HUES64 (cell line): ENCODE results near the gene MOK.
"Not testable (repeated sequence)": the region's sequence is repeated elsewhere in the genome, so short reads cannot be mapped to it uniquely, and the experiment has no call there.

Experiments
- H3K27ac ChIP-seq: 2 replicates; pipeline ENCODE4 v1.7.0; 2013; ENCODE audit warnings: low read depth, low read length, inconsistent platforms
- H3K27me3 ChIP-seq: 2 replicates; pipeline ENCODE4 v1.6.1; 2013; ENCODE audit warnings: mild to moderate bottlenecking, low read length; ENCODE audit not compliant: insufficient read depth
- H3K36me3 ChIP-seq: 2 replicates; pipeline ENCODE4 v1.6.1; 2013; ENCODE audit warnings: mild to moderate bottlenecking, low read length; ENCODE audit not compliant: insufficient read depth
- H3K4me1 ChIP-seq: 2 replicates; pipeline ENCODE4 v1.6.1; 2013; ENCODE audit warnings: mild to moderate bottlenecking, low read length, moderate library complexity; ENCODE audit not compliant: insufficient read depth
- H3K4me3 ChIP-seq: 2 replicates; pipeline ENCODE4 v1.5.1; 2013; ENCODE audit warnings: mild to moderate bottlenecking, low read length, moderate library complexity
- H3K9ac ChIP-seq: 2 replicates; pipeline ENCODE4 v1.6.1; 2013; ENCODE audit warnings: mild to moderate bottlenecking, low read depth, low read length
- H3K9me3 ChIP-seq: 2 replicates; pipeline ENCODE4 v1.6.1; 2013; ENCODE audit warnings: low read depth, low read length; ENCODE audit not compliant: insufficient read depth
- WGBS: fragments of 150-250, 120-280 bp; methylation state at CpG from one replicate; pipeline ENCODE4 v1.1.7; 2013; ENCODE audit warnings: missing lambda C conversion rate; 5-methylcytosine and 5-hydroxymethylcytosine counted together

Gene MOK

DNA sequence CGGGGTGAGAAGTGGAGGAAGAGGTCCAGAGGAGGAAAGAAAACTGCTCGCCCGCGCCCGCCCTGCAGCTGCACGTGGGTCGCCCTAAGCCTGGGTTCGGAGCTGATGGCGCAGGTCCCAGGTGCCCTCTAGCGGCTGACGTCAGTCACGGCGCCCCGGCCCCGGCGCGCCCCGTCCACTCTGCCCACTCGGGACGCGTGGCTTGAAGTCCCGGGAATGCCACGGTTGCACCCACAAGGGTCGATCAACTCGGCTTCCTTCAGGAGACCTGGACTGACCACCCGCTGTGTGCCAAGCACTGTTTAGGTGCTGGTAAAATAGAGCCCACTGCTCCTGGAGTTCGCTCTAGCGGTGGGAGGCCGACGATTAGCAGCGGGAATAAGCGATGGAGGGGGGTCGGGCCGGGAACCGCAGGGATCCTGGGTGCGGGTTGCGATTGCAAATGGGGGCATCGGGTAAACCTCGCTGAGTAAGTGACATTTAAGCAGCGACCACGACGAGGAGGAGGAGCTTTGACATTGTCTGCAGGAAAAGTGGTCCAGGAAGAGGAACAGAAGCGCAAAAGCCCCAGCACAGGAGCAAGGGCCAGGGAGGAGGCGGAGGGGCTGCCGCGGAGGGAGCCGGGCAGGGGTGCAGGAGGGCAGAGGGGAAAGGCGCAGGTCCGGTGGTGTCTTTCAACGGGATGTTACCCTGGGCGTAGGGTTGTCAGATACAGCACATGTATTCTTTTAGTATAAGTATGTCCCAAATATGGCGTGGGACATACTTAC is 9.5 kb upstream of the MOK start:
- Histone ChIP-seq H3K27ac (no peak overlapping the region), H3K36me3 (no peaks in the 10 kb centered on the region), H3K4me1 (peaks cover 6% of the 10 kb centered on the region; the same call in 1 of the 2 replicates), H3K27me3 (peaks cover 13% of the 10 kb centered on the region), H3K9ac (peak overlapping the region; percentile 11; the same call in 1 of the 2 replicates), H3K4me3 (peak overlapping the region; percentile 64), H3K9me3 (no peaks in the 10 kb centered on the region)
- 8% methylated on average over 52 of the region's 52 CpGs for WGBS

DNA sequence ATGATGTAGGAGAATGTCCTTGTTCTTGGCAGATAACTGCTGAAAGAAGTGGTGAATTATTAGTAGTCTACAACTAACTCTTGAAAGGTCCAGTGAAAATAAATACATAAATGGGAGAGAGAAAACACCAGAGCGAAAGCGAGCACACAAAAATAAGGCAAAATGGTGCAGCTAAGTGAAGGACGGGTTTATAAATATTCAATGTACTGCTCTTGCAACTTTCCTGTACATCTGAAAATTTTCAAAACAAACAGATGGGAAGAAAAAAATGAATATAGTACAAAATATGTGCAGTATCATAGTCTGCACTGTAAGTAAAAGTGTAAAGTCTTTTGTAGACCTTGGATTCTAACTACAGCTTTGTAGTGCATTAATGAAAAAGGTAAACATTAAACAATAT is 1.3 kb downstream of the MOK start:
- WGBS = 94% methylated on average over 2 of the region's 3 CpGs
- no peak overlapping the region for H3K4me3 ChIP-seq

DNA sequence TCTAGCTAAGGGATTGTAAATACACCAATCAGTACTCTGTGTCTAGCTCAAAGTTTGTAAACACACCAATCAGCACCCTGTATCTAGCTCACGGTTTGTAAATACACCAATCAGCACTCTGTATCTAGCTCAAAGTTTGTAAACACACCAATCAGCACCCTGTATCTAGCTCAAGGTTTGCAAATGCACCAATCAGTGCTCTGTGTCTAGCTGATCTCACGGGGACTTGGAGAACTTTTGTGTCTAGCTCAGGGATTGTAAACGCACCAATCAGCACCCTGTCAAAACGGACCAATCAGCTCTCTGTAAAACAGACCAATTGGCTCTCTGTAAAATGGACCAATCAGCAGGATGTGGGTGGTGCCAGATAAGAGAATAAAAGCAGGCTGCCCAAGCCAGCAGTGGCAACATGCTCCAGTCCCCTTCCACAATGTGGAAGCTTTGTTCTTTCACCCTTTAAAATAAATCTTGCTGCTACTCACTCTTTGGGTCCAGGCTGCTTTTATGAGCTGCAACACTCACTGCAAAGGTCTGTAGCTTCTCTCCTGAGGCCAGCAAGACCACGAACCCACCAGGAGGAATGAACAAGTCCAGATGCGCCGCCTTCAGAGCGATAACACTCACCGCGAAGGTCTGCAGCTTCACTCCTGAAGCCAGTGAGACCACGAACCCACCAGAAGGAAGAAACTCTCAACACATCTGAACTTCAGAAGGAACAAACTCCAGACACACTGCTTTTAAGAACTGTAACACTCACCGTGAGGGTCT is 6.5 kb downstream of the MOK start:
- 94% methylated on average over 12 of the region's 12 CpGs for WGBS

More for the DNA sequence above, 1.3 kb downstream of the MOK start:
- Histone ChIP-seq H3K9ac (no peak overlapping the region), H3K27me3 (no peaks in the 10 kb centered on the region), H3K4me1 (peaks cover 4% of the 10 kb centered on the region; the same call in 1 of the 2 replicates), H3K9me3 (no peaks in the 10 kb centered on the region), H3K36me3 (no peaks in the 10 kb centered on the region), H3K27ac (no peak overlapping the region)

DNA sequence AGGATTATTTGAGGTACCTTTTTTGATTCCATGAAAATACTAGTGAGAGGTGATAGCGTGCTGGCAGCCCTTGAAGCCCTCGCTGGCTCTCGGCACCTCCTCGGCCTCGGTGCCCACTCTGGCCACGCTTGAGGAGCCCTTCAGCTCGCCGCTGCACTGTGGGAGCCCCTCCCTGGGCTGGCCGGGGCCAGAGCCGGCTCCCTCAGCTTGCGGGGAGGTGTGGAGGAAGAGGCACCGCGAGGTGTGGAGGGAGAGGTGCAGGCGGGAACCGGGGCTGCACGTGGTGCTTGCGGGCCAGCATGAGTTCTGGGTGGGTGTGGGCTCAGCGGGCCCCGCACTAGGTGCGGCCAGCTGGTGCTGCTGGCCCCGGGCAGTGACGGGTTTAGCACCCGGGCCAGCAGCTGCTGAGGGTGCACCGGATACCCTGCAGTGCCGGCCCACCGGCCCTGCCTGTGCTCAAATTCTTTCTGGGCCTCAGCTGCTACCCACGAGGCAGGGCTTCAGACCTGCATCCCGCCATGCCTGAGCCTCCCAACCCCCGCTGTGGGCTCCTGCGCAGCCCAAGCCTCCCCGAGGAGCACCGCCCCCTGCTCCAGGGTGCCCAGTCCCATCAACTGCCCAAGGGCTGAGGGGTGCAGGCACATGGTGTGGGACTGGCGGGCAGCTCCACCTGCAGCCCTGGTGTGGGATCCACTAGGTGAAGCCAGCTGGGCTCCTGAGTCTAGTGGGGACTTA is 7.4 kb downstream of the MOK start:
- no peak overlapping the region for H3K9ac ChIP-seq
- no peak overlapping the region for H3K27ac ChIP-seq

More for the DNA sequence above, 6.5 kb downstream of the MOK start:
- H3K27me3 ChIP-seq, H3K27ac ChIP-seq, H3K9ac ChIP-seq, H3K4me3 ChIP-seq, H3K36me3 ChIP-seq, H3K4me1 ChIP-seq, H3K9me3 ChIP-seq: not testable (repeated sequence)

DNA sequence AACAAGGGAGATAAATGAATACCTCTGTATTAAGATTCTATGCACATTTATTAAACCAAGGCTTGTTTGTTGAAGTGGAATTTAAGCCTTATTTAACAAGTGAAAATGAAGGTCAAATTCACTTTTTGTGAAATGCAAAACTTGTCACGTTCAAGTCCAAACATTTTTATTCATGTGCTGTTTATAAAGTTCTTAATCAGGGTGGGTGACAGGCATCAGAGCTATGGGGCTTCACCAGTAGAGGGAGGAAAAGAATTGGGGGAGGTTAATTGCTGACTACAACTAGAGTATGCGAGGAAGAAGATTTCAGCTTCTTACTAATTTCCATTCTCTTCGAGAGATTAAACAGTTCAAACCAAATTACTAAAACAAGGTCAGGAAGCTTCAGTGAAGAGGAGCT is 9.7 kb downstream of the MOK start:
- H3K27me3 ChIP-seq = no peaks in the 10 kb centered on the region
- no peaks in the 10 kb centered on the region for H3K9me3 ChIP-seq
- 73% methylated on average over 1 of the region's 3 CpGs for WGBS
- no peak overlapping the region for H3K27ac ChIP-seq
- H3K4me3 ChIP-seq = no peak overlapping the region
- H3K36me3 ChIP-seq = no peaks in the 10 kb centered on the region
- H3K9ac ChIP-seq = no peak overlapping the region
- no peaks in the 10 kb centered on the region for H3K4me1 ChIP-seq

More for the DNA sequence above, 7.4 kb downstream of the MOK start:
- no peak overlapping the region for H3K4me3 ChIP-seq
- 94% methylated on average over 33 of the region's 33 CpGs for WGBS
- no peaks in the 10 kb centered on the region for H3K4me1 ChIP-seq
- no peaks in the 10 kb centered on the region for H3K36me3 ChIP-seq
- H3K27me3 ChIP-seq = no peaks in the 10 kb centered on the region
- no peaks in the 10 kb centered on the region for H3K9me3 ChIP-seq

DNA sequence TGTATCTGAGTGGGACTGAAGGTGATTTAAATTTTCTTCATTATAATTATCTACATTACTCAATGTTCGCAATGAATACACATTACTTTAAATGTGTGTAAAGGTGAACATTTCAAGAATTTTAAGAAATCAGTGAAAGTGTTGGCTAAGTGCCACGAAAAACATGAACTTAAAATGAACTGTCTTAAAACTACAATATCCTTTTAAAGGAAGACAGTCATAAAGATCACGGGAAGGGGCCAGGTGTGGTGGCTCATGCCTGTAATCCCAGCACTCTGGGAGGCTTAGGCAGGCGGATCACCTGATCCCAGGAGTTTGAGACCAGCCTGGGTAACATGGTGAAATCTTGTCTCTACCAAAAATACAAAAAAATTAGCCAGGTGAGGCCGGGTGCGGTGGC is 11.2 kb downstream of the MOK start:
- Histone ChIP-seq H3K4me1 (no peaks in the 10 kb centered on the region), H3K9me3 (no peaks in the 10 kb centered on the region), H3K27me3 (no peaks in the 10 kb centered on the region), H3K9ac (no peak overlapping the region), H3K27ac (no peak overlapping the region), H3K4me3 (no peak overlapping the region), H3K36me3 (no peaks in the 10 kb centered on the region)
- 97% methylated on average over 5 of the region's 6 CpGs for WGBS

DNA sequence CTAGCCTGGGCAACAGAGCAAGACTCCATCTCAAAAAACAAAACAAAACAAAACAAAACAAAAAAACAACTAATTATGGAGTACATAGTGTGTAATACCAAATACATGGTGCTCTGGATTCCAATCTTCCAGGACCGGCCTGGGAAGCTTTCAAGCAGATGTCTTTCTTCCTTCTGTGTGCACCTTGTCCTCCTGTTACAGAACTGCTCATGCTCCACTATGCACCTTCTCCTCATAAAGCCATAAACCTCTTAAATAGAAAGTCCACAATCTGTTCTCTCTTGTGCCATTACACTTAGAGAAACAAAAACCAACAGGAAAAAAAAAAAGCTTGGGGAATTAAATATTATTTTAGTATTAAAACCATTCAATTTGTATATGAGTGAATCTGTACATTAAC is 12.5 kb downstream of the MOK start:
- Histone ChIP-seq H3K9me3 (no peaks in the 10 kb centered on the region), H3K27me3 (no peaks in the 10 kb centered on the region), H3K4me3 (no peak overlapping the region), H3K4me1 (no peaks in the 10 kb centered on the region), H3K36me3 (no peaks in the 10 kb centered on the region), H3K27ac (no peak overlapping the region), H3K9ac (no peak overlapping the region)
- WGBS = 97% methylated on average over 1 of the region's 1 CpG

DNA sequence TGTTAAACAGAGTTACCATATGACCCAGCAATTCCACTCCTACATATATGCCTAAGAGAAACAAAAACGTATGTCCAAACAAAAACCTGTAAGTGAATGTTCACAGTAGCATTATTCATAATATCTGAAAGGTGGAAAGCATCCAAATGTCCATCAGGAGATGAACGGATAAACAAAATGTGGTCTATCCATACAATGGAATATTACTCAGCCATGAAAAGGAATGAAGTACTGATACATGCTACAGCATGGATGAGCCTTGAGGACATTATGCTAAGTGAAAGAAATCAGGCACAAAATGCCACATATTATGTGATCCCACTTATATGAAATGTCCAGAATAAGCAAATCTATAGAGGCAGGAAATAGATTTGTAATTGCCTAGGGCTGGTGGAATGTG is 16.8 kb downstream of the MOK start:
- H3K4me1 ChIP-seq = no peaks in the 10 kb centered on the region
- no peak overlapping the region for H3K27ac ChIP-seq
- WGBS = 86% methylated on average over 2 of the region's 2 CpGs
- H3K27me3 ChIP-seq = no peaks in the 10 kb centered on the region
- no peak overlapping the region for H3K9ac ChIP-seq
- no peaks in the 10 kb centered on the region for H3K36me3 ChIP-seq
- H3K4me3 ChIP-seq = no peak overlapping the region
- no peaks in the 10 kb centered on the region for H3K9me3 ChIP-seq

DNA sequence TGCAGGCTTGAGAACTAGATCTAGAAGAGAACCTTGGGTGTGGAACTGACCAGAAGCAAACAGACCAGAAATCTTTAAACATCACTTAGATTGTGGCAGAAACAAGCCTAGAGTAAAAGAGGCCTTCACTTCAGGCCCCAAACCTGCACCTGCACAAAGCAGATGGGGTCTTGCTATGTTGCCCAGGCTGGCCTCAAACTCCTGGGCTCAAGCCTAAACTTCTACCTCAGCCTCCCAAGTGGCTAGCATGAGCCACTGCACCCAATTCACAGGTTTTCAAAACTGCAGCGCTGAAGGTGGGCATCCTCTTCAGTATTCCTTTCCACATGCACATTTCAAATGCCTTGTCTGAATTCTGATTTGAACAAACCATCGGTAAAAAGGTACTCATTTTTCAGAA is 19.9 kb downstream of the MOK start:
- H3K9ac ChIP-seq = no peak overlapping the region
- H3K27ac ChIP-seq = no peak overlapping the region
- H3K4me3 ChIP-seq = no peak overlapping the region
- H3K4me1 ChIP-seq = no peaks in the 10 kb centered on the region
- H3K36me3 ChIP-seq = no peaks in the 10 kb centered on the region
- H3K27me3 ChIP-seq = no peaks in the 10 kb centered on the region
- 92% methylated on average over 2 of the region's 2 CpGs for WGBS
- no peaks in the 10 kb centered on the region for H3K9me3 ChIP-seq

DNA sequence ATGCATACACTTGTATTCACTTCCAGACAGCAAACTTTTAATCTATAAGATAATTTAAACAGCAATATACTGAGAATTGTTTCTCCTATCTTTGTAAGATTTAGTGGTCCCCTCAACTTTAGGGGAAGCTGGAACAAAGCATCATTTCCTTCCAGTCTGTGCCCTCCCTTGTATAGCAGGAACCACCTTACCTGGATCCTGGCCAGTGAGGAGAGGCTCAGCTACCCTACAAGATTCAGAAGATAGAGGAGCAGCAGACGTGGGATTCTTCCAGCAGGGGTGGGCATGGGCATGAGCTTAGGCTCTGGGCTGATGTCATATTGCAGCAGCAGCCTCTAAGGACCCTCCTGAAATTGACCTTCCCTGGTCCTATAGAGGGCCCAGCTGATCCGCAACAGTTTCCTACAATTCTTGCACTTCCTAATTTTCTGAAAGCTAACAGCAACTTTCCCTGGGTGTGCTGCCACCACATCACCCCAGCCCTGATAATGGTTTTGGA is 21.3 kb downstream of the MOK start:
- Histone ChIP-seq H3K27me3 (no peaks in the 10 kb centered on the region), H3K9ac (no peak overlapping the region), H3K36me3 (no peaks in the 10 kb centered on the region), H3K9me3 (no peaks in the 10 kb centered on the region), H3K4me3 (no peak overlapping the region), H3K27ac (no peak overlapping the region), H3K4me1 (peaks cover 10% of the 10 kb centered on the region; the same call in 1 of the 2 replicates)
- WGBS = 86% methylated on average over 2 of the region's 2 CpGs
